IPS DF 19.7 (cell line): ENCODE data around the gene GPHN.
A peak's percentile ranks its signal among the peaks of the same experiment; 100 is the strongest.
"Not testable (repeated sequence)": the region's sequence is repeated elsewhere in the genome, so short reads cannot be mapped to it uniquely, and the experiment has no call there.

ENCODE experiments used
- DNase-seq: peaks from one replicate; pipeline ENCODE4 v3.0.0-alpha.2; 2013; ENCODE audit warnings: low read depth, low spot score

GPHN gene

DNA sequence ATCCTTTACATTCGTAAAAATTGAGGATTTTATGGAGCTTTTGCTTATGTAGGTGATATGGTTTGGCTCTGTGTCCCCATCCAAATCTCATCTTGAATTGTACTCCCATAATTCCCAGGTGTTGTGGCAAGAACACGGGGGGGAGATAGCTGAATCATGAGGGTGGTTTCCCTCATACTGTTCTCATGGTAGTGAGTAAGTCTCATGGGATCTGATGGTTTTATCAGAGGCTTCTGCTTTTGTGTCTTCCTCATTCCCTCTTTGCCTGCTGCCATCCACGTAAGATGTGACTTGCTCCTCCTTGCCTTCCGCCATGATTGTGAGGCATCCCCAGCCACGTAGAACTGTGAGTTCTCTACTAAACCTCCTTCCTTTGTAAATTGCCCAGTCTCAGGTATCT is 5.1 kb upstream of the GPHN start:
- DNase-seq, result not testable (repeated sequence)

DNA sequence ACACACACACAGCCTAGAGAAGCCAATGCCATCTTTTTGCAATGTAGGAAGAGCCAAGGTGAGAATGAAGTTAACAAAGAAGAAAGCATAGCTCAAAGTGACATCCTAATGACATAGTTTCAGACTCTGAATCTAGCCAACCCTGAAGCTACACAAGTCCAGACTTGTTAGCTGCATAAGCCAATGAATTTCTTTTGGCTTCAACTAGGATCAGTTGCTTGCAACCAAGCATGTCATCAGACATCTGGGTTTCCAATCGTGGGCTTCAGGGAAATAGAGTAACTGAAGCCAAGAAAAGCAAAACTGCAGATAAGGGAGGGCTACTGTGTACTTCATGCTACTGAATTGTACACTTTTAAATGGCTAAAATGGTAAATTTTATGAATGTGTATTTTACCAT is 4.4 kb upstream of the GPHN start:
- DNase-seq, result no peak

DNA sequence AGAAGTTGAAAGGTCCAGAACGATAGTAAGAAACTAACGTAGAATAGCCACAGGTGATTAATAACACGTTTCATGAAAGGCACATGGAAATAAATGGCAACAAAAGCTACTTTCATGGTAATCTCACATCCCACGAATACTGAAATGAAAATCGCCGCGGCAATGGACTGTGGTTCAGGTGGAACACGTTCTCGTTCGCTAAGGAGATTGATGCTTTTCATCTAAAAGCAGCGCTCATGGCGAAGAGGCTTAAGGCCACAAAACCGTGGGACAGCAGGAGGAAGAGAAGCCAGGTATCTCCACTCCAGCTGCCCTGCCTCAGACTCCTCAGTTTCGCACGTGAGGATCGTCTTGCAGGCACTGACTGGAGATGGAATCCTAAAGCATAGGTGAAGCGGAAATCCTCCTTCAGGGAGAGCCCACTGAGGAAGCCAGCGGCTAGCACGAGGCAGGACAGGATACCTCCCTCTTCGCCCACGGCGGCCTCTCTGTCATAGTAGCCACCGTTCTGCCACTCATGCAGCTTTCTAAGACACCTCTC is 696 bp upstream of the GPHN start:
- peak; percentile 25 for DNase-seq

DNA sequence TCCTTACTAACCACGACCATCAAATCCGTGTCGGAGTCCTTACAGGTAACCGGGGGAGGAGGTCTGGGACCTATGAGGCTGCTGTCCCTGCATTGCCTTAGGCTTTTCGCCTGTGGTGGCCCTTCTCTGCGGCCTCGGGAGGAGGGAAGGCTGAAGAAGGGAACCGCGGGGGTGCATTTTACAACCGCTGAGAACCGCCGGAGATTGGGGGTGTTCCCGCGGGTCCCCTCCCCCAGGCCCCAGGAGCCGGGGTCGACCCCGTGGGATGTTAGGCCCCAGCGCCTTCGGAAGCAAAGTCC is 549 bp downstream of the GPHN start:
- no peak for DNase-seq

DNA sequence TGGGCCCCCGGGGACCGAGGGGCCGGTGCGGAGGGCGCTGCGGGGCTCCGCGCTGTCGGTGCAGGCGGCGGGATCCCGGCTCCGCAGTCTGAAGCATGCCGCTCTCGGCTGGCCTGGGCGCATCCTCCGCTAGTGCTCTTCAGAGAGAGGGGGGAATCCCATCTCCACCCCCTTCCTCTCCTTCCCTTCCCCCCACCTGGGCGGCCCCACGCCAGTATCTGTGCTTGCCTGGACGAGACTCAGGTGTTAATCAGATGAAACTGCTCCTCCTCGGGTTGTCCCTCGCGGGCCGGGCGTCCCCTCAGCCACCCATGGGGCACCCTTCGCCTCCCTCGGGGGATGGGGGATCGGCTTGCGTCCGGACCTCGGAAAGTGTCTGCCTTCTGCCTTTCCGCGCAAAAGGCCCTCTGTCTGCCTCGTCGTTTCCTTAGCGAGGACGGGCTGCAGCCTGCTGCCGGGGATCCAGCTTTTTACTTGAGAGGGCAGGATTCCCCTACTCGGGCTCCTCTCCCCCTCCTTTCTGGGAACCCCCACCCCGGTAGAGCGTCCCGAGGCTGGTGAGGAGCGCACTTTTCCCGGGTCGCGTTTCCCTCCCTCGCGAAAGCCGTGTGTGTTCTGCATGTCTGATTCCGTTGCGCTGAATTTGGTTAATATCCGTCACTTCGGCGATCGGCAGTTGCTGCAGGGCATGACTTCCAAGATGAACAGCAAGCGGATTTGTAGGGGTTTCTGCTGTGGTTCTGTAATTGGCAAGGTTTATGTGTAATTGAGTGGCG is 1.1 kb downstream of the GPHN start:
- no peak for DNase-seq

DNA sequence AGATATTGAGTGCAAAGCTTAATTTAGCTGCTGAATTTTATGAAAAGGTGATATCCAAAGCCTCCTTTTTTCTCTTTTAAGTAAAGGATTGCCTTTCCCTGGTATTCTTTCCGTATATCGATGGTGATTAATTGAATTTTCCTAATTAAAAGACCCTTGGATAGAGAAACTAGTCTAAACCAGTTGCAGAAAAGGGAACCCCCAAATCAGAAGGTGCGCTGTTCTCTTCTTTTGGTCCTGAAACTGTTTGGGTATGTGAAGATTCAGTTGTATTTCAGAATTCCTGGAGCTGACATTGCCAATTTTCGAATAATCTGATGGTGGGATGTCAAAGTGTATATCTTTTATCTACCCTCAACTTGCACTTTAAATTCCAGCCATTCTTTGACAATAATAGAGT is 1.9 kb downstream of the GPHN start:
- DNase-seq, result no peak

DNA sequence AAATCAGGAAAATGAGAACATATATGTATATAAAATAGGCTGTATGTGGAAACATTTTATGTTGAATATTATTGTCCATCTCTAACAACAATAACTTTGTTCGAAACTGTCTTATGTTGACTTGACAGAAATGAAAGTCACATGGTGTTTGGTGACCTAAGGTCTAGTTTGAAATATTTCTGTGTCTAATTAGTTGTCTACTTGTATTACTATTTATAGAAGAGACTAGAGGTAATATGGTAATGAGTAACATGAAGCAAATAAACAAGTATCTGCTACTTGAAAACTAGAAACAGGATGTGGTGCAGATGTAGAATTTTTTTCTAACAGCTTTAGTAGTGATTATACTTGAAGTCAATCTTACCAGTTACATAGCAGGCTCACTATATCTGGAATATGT is 3.9 kb downstream of the GPHN start:
- DNase-seq, result no peak

DNA sequence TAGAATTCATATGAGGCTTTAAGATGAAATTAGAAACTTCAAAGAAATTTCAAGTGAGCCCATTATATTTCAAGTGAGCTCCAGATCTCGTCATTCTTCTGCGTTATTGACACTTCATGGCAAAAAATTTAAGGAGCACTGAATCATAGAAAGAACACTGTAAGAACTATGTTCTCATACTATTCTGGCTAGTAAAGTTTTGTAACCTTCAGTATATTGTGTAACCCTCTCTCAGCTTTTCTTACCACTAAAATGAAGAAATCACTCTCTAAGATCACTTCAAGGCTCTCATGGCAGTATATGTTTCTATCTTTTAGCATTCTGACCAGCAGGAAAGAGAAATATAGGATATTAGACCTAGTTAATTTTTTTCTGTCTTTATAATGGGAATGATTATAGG is 6.3 kb downstream of the GPHN start:
- no peak for DNase-seq

DNA sequence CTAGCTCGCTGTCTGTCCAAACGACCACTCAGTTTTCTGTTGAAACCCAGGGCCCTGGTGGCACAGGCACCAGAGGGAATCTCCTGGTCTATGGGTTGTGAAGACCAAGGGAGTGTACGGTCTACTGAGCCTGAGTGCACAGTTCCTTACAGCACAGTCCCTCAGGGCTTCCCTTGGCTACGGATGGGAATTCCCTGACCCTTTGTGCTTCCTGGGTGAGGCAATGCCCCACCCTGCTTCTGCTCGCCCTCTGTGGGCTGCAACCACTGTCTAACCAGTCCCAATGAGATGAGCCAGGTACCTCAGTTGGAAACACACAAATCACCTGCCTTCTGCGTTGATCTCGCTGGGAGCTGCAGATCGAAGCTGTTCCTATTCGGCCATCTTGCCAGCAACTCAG is 22.6 kb downstream of the GPHN start:
- DNase-seq, result no peak

DNA sequence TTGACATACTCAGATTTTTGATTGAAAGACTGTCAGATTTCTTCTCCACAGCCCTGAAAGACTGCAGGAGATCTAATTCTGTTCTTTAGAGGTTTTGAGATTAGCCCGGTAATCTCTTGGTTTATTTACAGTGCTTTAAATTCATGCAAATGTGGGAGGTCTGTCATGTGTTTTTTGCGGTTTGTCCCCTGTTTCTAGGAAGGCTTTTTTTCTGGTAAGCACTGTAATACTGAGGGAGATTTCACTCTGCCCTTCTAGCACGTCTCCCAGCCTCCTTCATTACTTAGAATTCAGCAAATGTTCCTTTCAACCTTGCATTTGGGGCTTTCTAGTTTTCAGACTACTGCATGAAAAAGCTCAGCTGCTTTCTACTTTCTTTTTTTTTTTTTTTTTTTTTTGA is 31.1 kb downstream of the GPHN start:
- no peak for DNase-seq

DNA sequence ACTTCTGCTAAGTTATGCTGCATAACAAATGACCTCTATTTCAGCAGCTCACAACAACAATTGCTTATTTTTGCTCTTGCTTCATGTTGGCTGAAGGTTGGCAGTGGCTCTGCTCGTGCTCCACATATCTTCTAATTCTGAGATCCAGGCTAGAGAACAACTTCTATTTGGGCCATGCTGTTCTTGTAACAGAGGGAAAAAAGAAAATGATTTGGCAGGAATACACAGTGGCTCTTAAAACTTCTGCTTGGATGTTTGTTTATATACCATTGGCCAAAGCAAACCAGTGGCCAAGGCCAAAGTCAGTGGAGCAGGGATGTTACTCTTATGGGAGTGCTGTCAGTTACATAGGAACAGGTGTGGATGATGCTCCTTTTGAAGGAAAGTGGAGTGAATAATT is 32.1 kb downstream of the GPHN start:
- no peak for DNase-seq

DNA sequence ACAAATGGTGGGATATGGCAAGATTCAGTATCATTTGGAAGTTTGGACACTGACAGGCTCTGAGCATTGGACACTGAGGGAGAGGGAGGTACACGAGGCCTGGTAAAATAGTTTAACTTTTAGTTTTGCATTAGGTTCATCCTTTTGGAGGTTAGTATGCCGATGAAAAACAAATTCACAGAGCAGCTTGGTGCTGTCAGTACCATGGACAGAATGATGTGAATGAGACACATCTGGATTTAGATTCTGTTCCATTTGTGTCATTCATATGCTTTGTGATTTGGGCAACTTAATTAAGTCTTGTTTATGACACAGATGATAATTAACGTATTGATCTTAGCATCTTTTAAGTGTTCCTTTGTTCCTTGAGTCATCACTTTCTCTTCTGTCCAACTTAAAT is 33.7 kb downstream of the GPHN start:
- DNase-seq, result no peak

DNA sequence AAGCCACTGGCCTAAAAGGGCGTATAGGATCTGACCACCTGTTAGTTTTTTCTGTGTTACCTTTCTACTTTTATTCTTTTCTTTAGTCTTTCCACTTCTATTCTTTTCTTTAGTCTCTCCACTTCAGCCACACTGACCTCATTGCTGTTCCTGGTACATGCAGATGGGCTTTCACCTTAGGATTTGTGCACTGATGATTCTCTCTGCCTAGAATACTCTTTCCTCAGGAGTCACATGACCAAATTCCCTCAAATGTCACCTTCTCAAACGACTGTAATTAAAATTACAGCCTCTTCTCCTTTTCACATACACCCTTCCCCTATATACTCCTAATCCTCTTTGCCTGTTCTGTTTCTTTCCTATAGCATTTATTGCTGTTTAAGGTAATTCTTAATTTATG is 36.0 kb downstream of the GPHN start:
- no peak for DNase-seq

DNA sequence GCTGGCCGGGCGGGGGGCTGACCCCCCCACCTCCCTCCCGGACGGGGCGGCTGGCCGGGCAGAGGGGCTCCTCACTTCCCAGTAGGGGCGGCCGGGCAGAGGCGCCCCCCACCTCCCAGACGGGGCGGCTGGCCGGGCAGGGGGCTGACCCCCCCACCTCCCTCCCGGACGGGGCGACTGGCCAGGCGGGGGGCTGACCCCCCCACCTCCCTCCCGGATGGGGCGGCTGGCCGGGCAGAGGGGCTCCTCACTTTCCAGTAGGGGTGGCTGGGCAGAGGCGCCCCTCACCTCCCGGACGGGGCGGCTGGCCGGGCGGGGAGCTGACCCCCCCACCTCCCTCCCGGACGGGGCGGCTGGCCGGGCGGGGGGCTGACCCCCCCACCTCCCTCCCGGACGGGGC is 37.2 kb downstream of the GPHN start:
- not testable (repeated sequence) for DNase-seq

DNA sequence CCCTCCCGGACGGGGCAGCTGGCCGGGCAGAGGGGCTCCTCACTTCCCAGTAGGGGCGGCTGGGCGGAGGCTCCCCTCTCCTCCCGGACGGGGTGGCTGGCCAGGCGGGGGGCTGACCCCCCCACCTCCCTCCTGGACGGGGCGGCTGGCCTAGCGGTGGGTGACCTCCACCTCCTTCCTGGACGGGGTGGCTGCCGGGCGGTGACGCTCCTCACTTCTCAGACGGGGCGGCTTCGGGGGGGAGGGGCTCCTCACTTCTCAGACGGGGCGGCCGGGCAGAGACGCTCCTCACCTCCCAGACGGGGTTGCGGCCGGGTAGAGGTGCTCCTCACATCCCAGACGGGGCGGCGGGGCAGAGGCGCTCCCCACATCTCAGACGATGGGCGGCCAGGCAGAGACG is 37.8 kb downstream of the GPHN start:
- DNase-seq, result not testable (repeated sequence)

DNA sequence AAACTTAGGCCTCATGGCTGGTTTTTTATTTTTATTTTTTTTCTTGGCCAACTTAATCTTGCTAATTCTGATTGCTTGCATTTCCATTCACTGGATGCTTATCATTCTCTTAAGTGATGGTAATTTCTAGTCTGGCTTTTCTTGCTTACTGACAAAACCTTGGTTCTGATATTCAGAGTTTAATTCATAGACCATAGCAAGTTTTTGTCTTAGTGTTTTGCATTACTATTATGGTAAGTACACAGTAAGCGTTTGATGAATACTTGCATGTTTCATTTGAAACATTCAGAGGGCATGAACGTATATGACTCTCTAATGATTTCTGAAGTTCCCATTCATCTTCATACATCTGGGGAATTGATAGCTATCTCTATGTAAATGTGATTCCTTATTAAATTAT is 55.8 kb downstream of the GPHN start:
- no peak for DNase-seq

DNA sequence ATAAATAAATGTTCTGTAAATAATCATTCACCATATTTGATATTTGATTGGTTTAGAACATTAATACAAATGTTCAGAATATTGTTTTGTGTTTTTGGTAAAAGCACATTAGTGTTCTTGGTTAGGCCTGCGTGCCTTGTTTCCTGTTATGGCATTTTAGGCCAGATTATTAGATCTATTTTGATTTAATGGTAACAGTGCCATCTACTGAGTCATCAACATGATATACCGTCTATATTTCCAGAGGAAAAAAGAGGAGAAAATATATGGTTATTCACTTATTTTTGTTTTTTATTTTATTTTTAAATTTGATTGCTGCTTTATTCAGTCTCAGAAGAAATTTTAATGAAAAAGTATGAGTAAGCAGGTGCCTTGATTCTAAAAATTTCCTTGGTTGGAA is 60.3 kb downstream of the GPHN start:
- DNase-seq, result no peak

DNA sequence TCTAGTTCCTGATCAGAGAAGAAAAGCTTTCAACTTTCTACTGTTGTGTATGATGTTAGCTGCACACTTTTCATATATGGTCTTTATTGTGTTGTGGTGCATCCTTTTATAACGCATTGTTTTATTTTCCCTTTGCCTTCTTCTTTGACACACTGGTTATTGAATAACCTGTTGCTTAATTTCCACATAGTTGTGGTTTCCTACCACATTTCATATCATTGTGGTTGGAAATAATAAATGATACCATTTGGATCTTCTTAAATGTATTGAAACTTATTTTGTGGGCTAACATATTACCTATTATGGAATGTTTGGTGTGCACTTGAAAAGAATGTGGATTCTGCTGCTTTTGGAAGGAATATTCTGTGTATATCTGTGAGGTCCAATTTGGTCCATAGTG is 64.9 kb downstream of the GPHN start:
- no peak for DNase-seq

DNA sequence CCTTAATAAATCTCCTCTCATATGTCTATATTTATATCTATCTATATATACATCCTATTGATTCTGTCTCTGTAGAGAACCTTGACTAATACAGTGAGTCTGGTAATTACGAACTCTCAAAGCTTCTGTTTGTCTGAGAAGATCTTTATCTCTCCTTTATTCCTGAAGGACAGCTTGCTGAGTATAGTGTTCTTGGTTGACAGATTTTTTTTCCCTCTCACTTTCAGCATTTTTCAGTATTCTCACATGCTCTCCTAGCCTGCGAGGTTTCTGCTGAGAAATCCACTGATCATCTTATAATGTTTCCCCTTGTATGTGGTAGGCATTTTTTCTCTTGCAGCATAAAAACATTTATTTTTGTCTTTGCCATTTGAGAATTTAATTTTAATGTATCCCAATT is 67.1 kb downstream of the GPHN start:
- no peak for DNase-seq

DNA sequence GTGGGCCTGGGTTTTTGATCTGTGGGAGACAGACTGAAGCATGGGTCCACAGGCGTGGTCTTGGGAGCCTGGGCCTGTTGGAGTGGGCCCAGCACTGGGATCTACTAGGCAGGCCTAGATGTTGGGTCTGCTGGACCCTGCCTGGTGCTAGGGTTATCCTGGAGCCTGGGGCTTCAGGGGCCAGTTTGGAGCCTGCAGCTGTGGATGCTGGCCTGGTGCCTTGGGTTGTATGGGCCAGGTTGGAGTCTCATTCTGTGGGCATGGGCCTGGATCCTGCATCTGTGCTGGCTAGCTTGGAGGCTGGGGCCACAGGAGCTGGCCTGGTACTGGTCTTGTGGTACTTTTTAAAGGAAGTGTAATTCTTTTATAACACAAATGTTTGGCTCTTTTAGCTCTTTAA is 68.0 kb downstream of the GPHN start:
- no peak for DNase-seq

DNA sequence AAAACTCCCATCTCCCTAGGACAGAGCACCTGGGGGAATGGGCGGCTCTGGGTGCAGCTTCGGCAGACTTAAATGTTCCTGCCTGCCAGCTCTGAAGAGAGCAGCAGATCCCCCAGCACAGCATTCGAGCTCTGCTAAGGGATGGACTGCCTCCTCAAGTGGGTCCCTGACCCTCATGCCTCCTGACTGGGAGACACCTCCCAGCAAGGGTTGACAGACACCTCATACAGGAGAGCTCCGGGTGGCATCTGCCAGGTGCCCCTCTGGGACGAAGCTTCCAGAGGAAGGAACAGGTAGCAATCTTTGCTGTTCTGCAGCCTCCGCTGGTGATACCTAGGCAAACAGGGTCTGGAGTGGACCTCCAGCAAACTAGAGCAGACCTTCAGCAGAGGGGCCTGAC is 79.8 kb downstream of the GPHN start:
- not testable (repeated sequence) for DNase-seq

DNA sequence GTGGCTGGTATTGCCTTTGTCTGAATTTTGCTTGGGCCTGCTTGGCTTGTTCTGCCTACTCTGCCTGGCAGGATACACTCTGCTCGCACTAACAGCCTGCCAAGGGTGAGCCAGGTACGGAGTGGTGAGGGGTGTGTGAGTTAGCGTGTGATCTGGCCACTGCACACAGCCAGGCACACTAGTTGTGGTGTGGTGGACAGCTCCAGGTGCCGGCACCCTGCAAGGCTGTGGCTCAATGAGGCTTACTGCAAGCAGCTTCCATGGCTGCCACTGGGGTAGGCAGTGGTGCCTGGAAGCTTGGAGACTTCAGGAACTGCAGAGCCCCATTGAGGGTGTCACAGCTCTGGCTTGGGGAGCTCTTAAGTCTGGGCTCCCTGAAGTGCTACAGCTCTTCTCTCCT is 87.4 kb downstream of the GPHN start:
- no peak for DNase-seq

DNA sequence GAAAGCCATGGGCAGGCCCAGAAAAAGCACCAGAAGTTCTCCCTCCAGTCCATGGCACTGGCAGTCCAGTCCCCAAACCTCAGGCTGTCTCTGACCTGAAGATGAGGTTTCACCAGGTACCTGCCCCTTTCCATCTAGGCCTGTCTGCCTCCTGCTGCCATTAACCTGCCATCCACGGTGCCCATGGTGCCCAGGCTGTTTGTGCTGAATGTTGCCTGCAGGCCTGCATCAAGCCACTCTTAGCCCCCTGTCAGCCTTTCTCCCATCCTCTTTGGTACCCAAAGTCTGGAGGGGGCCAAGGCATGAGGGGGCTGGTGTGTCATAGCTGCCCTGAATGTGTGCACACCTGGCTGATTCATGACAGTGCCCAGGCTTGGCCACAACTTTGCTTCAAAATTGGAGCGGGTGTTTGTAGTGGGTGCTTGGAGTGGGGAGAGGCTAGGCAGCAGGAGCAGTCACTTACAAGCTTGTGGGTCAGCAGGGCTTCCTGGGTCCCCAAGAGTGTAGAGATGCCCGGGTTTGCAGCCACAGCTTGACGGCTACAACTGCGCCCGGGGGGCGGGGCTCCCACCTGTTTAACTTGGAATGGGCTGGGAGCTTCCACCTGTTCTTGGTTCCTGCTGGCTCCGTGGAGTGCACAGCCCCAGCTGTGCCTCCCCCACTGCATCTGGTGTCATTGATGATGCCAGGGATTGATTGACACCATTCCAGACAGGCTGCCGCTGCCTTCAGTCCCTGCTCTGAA is 88.5 kb downstream of the GPHN start:
- no peak for DNase-seq
